Lower lobe of right lung (tissue), 2 donors: Measurements from ENCODE around the gene TSPAN4. TPM values are rescaled to one million over a fixed set of nuclear protein-coding genes. Genes with fewer than 3 reads are reported as not detected.

Experiments
- ATAC-seq, 2 donors: fragments of 200-7000 bp; cut with Tn5 transposase; one replicate each; pipeline ENCODE4 v1.9.1; 2020 to 2022; ENCODE audit warnings: mild to moderate bottlenecking in 2 of 2, moderate library complexity in 2 of 2
- DNase-seq: peaks from one replicate; pipeline ENCODE4 v3.0.0-alpha.2; 2020
- H3K27ac ChIP-seq: fragments of 200-600 bp; one replicate; pipeline ENCODE4 v1.8.0; 2022
- H3K27me3 ChIP-seq: fragments of 200-600 bp; one replicate; pipeline ENCODE4 v1.8.0; 2022; ENCODE audit warnings: low read depth
- H3K36me3 ChIP-seq: fragments of 200-600 bp; one replicate; pipeline ENCODE4 v1.8.0; 2022; ENCODE audit warnings: mild to moderate bottlenecking
- H3K4me1 ChIP-seq: fragments of 200-600 bp; one replicate; pipeline ENCODE4 v1.8.0; 2022
- H3K4me3 ChIP-seq: fragments of 200-600 bp; one replicate; pipeline ENCODE4 v1.8.0; 2022; ENCODE audit warnings: mild to moderate bottlenecking
- H3K9me3 ChIP-seq: fragments of 200-600 bp; one replicate; pipeline ENCODE4 v1.8.0; 2022
- intact Hi-C: fragments of 100-400 bp; cut with DNase I; formaldehyde crosslinking; loops from one replicate; pipeline ENCODE4 v1.11.0; 2022
- total RNA-seq: library from RNA; stranded (reverse); fragmentation: NEBNext Ultra II Directional; extraction: Animal tissue kit (Norgen Biotek cat#: 25700); gene quantifications from one replicate; pipeline ENCODE4 v1.2.1, GENCODE V29; 2021
- TF ChIP-seq, protein P1 (sequence below): fragments of 200-600 bp; IDR thresholded peaks from one replicate; pipeline ENCODE4 v1.8.0; 2022; ENCODE audit warnings: antibody characterized with exemption, mild to moderate bottlenecking
- donor health status: DM: no; HTN: yes; CAD: no; lungs with severe emphysema.

Gene TSPAN4
- total RNA-seq, 1 donor from 2014 or later = 140 TPM

- TF ChIP-seq, protein P1, sequence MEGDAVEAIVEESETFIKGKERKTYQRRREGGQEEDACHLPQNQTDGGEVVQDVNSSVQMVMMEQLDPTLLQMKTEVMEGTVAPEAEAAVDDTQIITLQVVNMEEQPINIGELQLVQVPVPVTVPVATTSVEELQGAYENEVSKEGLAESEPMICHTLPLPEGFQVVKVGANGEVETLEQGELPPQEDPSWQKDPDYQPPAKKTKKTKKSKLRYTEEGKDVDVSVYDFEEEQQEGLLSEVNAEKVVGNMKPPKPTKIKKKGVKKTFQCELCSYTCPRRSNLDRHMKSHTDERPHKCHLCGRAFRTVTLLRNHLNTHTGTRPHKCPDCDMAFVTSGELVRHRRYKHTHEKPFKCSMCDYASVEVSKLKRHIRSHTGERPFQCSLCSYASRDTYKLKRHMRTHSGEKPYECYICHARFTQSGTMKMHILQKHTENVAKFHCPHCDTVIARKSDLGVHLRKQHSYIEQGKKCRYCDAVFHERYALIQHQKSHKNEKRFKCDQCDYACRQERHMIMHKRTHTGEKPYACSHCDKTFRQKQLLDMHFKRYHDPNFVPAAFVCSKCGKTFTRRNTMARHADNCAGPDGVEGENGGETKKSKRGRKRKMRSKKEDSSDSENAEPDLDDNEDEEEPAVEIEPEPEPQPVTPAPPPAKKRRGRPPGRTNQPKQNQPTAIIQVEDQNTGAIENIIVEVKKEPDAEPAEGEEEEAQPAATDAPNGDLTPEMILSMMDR = no peak
- H3K4me1 ChIP-seq = peaks cover 89% of the 10 kb centered on the region
- intact Hi-C loops = no loop called here
- H3K36me3 ChIP-seq = peaks cover 2% of the 10 kb centered on the region
- peak overlapping the region; percentile 58 for H3K4me3 ChIP-seq
- no peaks in the 10 kb centered on the region for H3K9me3 ChIP-seq
- ATAC-seq (peak; percentile 60 to 69), DNase-seq (peak; percentile 87)
- H3K27me3 ChIP-seq = no peaks in the 10 kb centered on the region
- peak overlapping the region; percentile 86 for H3K27ac ChIP-seq
These were observed 12.1 kb upstream of the TSPAN4 start for GRCh38 chr11:830295-831117.

DNA sequence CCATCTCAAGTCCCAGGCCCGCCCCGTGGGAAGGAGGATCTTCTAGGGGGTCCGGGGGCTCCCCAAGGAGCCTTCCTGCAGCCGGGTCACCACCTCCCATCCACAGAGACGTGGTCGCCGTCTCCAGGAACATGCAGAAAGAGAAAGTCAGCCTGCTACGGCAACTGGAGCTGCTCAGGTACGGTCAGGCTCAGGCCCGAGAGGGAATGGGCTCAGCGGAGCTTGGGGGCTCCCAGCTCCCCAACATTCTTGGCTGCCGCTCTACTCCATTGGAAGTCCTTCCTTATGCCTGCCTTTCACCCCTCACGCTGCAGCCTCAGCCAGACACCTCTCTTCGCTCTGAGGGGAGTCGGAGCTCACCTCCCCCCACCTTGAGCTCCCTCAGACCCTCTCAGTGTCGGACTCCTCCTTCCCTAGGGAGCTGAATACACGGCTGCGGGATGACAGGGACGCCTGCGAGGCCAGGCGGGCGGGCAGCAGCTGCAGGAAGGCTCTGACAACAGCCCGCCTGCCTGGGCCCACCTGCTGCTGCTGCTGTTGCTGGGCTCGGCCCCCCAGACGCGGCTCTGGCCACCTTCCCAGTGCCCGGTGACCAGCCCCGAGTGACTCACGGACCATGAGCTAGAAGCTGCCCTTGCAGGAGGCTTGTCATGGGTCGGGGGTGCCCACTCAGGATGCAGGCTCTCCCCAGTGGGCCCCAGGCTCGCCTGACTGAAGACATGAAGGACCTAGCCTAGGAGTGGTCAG is 11.4 kb upstream of the TSPAN4 start:
- H3K9me3 ChIP-seq = no peaks in the 10 kb centered on the region
- H3K4me1 ChIP-seq = peaks cover 86% of the 10 kb centered on the region
- peak overlapping the region; percentile 58 for H3K4me3 ChIP-seq
- no peaks in the 10 kb centered on the region for H3K27me3 ChIP-seq
- no peak for DNase-seq
- peaks cover 6% of the 10 kb centered on the region for H3K36me3 ChIP-seq
- TF ChIP-seq, protein P1 = no peak
- intact Hi-C loops = no loop called here
- no peak for ATAC-seq
- H3K27ac ChIP-seq = no peak overlapping the region

GRCh38 chr11:831961-832528 is 10.6 kb upstream of the TSPAN4 start:
- intact Hi-C loops = no loop called here
- Histone ChIP-seq H3K9me3 (no peaks in the 10 kb centered on the region), H3K4me1 (peaks cover 79% of the 10 kb centered on the region), H3K27ac (peak overlapping the region; percentile 91), H3K4me3 (peak overlapping the region; percentile 85), H3K27me3 (no peaks in the 10 kb centered on the region), H3K36me3 (peaks cover 13% of the 10 kb centered on the region)
- ATAC-seq = no peak
- TF ChIP-seq, protein P1 = no peak
- DNase-seq = no peak

DNA sequence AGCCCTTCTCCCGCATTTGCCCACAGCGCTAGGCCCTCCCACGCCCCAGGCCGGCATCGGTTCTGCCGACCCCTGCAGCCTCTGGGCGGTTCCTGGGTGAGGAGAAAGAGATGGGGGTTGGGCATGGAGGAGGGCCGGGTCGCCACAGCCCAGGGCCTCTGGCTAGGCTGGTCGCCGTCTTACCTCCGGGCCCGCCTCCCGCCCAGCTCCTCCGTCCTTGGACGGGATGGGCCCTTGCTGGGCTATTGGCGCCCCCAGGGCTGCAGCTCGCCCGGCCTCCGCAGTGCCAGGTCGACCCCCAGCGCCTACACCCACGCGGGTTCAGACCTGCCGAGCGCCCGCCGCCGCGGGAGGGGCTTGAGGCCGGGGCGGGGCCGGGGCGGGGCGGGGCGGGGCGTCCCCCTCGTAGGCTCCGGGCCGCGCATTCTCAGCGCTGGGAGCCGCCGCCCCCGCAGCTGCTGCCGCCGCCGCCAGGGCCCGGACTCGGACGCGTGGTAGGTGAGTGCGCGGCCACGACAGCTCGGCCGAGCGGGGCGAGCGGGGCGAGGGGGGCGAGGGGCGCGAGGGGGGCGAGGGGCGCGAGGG is 10.0 kb upstream of the TSPAN4 start, which contains the start of gene CD151:
Gene CD151 (plus strand): TSS at position 424 of the 585 bp plus-strand sequence. CDS start 3,118 bp downstream, outside the sequence.
- ATAC-seq (peak; percentile 45 to 53), DNase-seq (no peak)
- Histone ChIP-seq H3K4me1 (peaks cover 77% of the 10 kb centered on the region), H3K27ac (peak within 1 kb of the TSS; percentile 91), H3K36me3 (peaks cover 19% of the 10 kb centered on the region), H3K4me3 (peak within 1 kb of the TSS; percentile 85), H3K9me3 (no peaks in the 10 kb centered on the region), H3K27me3 (no peaks in the 10 kb centered on the region)
- intact Hi-C loops = no loop called here
- TF ChIP-seq, protein P1 = no peak
